HepG2 (cell line): Measurements from ENCODE around the gene LAMA5. TPM values are rescaled to one million over a fixed set of nuclear protein-coding genes. Genes with fewer than 3 reads are reported as not detected.

ENCODE experiments used
- ATAC-seq: fragments of 200-7000 bp; cut with Tn5 transposase; 3 replicates; pipeline ENCODE4 v1.9.1; 2020; ENCODE audit warnings: mild to moderate bottlenecking, moderate library complexity
- BruUV-seq: library from RNA; stranded (reverse); fragments of 400-500 nt; replicated peaks from 2 replicates; lab custom pipeline; 2021; lab: Mats Ljungman, UMichigan
- CTCF ChIA-PET: fragments of 300-600 bp; formaldehyde crosslinking; extraction: SDS; loops from one replicate; lab custom pipeline; 2021; ENCODE audit warnings: low total read pairs, inconsistent platforms, low intra/inter-chr PET ratio; lab: Yijun Ruan, JAX
- POLR2A ChIA-PET: fragments of 350-600 bp; sonication (Branson Sonifier 250); formaldehyde crosslinking; loops from one replicate; lab custom pipeline; 2020; ENCODE audit warnings: antibody characterized with exemption, inconsistent platforms; lab: Yijun Ruan, JAX
- DNase-seq: peaks from one replicate; pipeline ENCODE4 v3.0.0-alpha.2; 2015; ENCODE audit warnings: low spot score
- FAIRE-seq: peaks from 3 replicates; lab custom pipeline; 2011; peaks lifted over from hg19 to GRCh38; lab: Jason Lieb, UNC
- H2AFZ ChIP-seq: one replicate; pipeline ENCODE4 v1.6.1; 2011; ENCODE audit warnings: low read length, inconsistent platforms
- H3K27ac ChIP-seq: fragments of 300-600 bp; 3 replicates; pipeline ENCODE4 v1.8.0; 2011; ENCODE audit warnings: mixed run types, mild to moderate bottlenecking, mixed read lengths, low read length, inconsistent platforms; ENCODE audit not compliant: insufficient read depth; ENCODE audit errors: extremely low read length
- H3K27me3 ChIP-seq, 2 experiments: fragments of 200-600 bp in 1 of 2; 2 replicates in 1 of 2; 3 replicates in 1 of 2; pipeline versions ENCODE4 v1.6.0 to v1.8.0; 2011; ENCODE audit warnings: low read length in 2 of 2, mild to moderate bottlenecking in 2 of 2, moderate library complexity in 2 of 2, inconsistent platforms in 1 of 2; ENCODE audit not compliant: insufficient read depth in 2 of 2, control insufficient read depth in 1 of 2
- H3K36me3 ChIP-seq, 2 experiments: fragments of 200-600 bp in 1 of 2; replicated peaks in 1 of 2; 2 replicates in 1 of 2; 3 replicates in 1 of 2; pipeline versions ENCODE4 v1.5.1 to v1.8.0; 2011; ENCODE audit warnings: low read length in 2 of 2, inconsistent platforms in 1 of 2; ENCODE audit not compliant: insufficient read depth in 2 of 2, control insufficient read depth in 1 of 2
- H3K4me1 ChIP-seq: 2 replicates; pipeline ENCODE4 v1.5.1; 2012; ENCODE audit warnings: low read length, inconsistent platforms; ENCODE audit not compliant: insufficient read depth
- H3K4me2 ChIP-seq: 2 replicates; pipeline ENCODE4 v1.6.0; 2011; ENCODE audit warnings: low read depth, low read length, inconsistent platforms
- H3K4me3 ChIP-seq, 3 experiments: fragments of 200-600 bp in 1 of 3; sonication (generic), shearing (Covaris generic) in 1 of 3; replicated peaks in 1 of 3; 2 replicates each; pipeline ENCODE4 v1.5.1; 2011 to 2016; ENCODE audit warnings: low read length in 3 of 3, inconsistent platforms in 2 of 3, low read depth in 2 of 3, mild to moderate bottlenecking in 2 of 3, control low read depth in 1 of 3, mixed read lengths in 1 of 3; ENCODE audit not compliant: insufficient read depth in 1 of 3
- H3K79me2 ChIP-seq: one replicate; pipeline ENCODE4 v1.6.1; 2011; ENCODE audit warnings: low read length, inconsistent platforms; ENCODE audit not compliant: insufficient read depth
- H3K9ac ChIP-seq: 2 replicates; pipeline ENCODE4 v1.6.0; 2011; ENCODE audit warnings: mild to moderate bottlenecking, low read depth, low read length, inconsistent platforms; ENCODE audit not compliant: insufficient read depth
- H3K9me3 ChIP-seq: 2 replicates; pipeline ENCODE4 v1.5.1; 2012; ENCODE audit warnings: mild to moderate bottlenecking, low read length
- H4K20me1 ChIP-seq: 2 replicates; pipeline ENCODE4 v1.6.0; 2011; ENCODE audit warnings: inconsistent platforms, mild to moderate bottlenecking, low read length, moderate library complexity; ENCODE audit not compliant: insufficient read depth
- AGO2 ChIP-seq: fragments of 200-400 bp; formaldehyde crosslinking; optimal IDR thresholded peaks from 2 replicates; pipeline ENCODE3; 2017; ENCODE audit warnings: mild to moderate bottlenecking, low read depth, low read length, moderate library complexity
- CENPT ChIP-seq: sonication (generic); formaldehyde crosslinking; IDR thresholded peaks from 2 replicates; pipeline ENCODE4 v1.8.0; 2022; ENCODE audit warnings: low read depth, mild to moderate bottlenecking, moderate library complexity, missing genetic modification reagents
- FOSL2 ChIP-seq: sonication (generic); formaldehyde crosslinking; IDR thresholded peaks from 2 replicates; pipeline ENCODE4 v1.4.0; 2020; ENCODE audit warnings: missing genetic modification reagents
- MTA3 ChIP-seq: sonication (generic); formaldehyde crosslinking; IDR thresholded peaks from 2 replicates; pipeline ENCODE4 v1.4.0; 2020; ENCODE audit warnings: missing genetic modification reagents
- NFYB ChIP-seq: sonication (generic); formaldehyde crosslinking; IDR thresholded peaks from 2 replicates; pipeline ENCODE4 v1.4.0; 2020; ENCODE audit warnings: missing genetic modification reagents
- NR2C2 ChIP-seq: sonication (generic); formaldehyde crosslinking; IDR thresholded peaks from 2 replicates; pipeline ENCODE4 v1.4.0; 2020; ENCODE audit warnings: missing genetic modification reagents, mild to moderate bottlenecking, moderate library complexity, borderline replicate concordance
- RFX1 ChIP-seq: fragments of 450-650 bp; IDR thresholded peaks from 2 replicates; pipeline ENCODE4 v1.6.1; 2017
- TBX3 ChIP-seq: fragments of 450-650 bp; IDR thresholded peaks from 2 replicates; pipeline ENCODE4 v1.6.1; 2017; ENCODE audit warnings: antibody characterized with exemption, mild to moderate bottlenecking, inconsistent platforms, borderline replicate concordance
- TEAD3 ChIP-seq: optimal IDR thresholded peaks from 2 replicates; pipeline ENCODE3; 2016; ENCODE audit warnings: borderline replicate concordance
- ZNF234 ChIP-seq: sonication (generic); formaldehyde crosslinking; conservative IDR thresholded peaks from 2 replicates; pipeline ENCODE4 v1.5.1; 2020; ENCODE audit warnings: mild to moderate bottlenecking, missing genetic modification reagents
- ZNF570 ChIP-seq: sonication (generic); formaldehyde crosslinking; IDR thresholded peaks from 2 replicates; pipeline ENCODE4 v1.4.0; 2020; ENCODE audit warnings: mild to moderate bottlenecking, missing genetic modification reagents, borderline replicate concordance
- ZNF883 ChIP-seq: sonication (generic); formaldehyde crosslinking; IDR thresholded peaks from 2 replicates; pipeline ENCODE4 v1.5.1; 2020; ENCODE audit warnings: mild to moderate bottlenecking, missing genetic modification reagents; ENCODE audit errors: not compliant biosample characterization
- whole genome bisulfite sequencing: methylation state at CpG from one replicate; pipeline ENCODE4 v1.1.6; 2017; ENCODE audit warnings: low lambda C conversion rate; 5-methylcytosine and 5-hydroxymethylcytosine counted together
- in situ Hi-C: cut with HindIII; loops from 2 replicates; pipeline ENCODE4 v1.10.0; 2017; ENCODE audit warnings: low pct_unique_long_range_greater_than_20kb; ENCODE audit not compliant: extremely low pct_ligation_motif_present
- intact Hi-C: fragments of 100-400 bp; cut with micrococcal nuclease; formaldehyde crosslinking; loops from one replicate; pipeline ENCODE4 v1.10.0; 2022; ENCODE audit not compliant: unreplicated experiment
- polyA plus RNA-seq, 8 experiments: library from polyadenylated mRNA; depleted of rRNA in 3 of 8; stranded (reverse) in 7 of 8; unstranded in 1 of 8; fragments of >200 nt; fragmentation: Illumina TruSeq in 4 of 8; extraction: Trizol in 4 of 8; gene quantifications; 2 replicates each; pipeline versions ENCODE4 v1.2.1 to v1.2.3, GENCODE V29; 2011 to 2016; ENCODE audit warnings: low read depth in 4 of 8, missing spikeins in 1 of 8, mixed read lengths in 1 of 8; ENCODE audit not compliant: insufficient read depth in 1 of 8
- total RNA-seq, 5 experiments: library from RNA; depleted of rRNA; stranded (reverse); fragments of >200 nt; fragmentation: Illumina TruSeq; extraction: Trizol; gene quantifications; 2 replicates each; pipeline ENCODE4 v1.2.3, GENCODE V29; 2016; ENCODE audit warnings: low read depth in 1 of 5
- TF ChIP-seq, protein P1 (sequence below): sonication (generic); formaldehyde crosslinking; IDR thresholded peaks from 2 replicates; pipeline ENCODE4 v1.4.0; 2020; ENCODE audit warnings: missing genetic modification reagents
- TF ChIP-seq, protein P2 (sequence below): sonication (generic); formaldehyde crosslinking; IDR thresholded peaks from 2 replicates; pipeline ENCODE4 v1.4.0; 2020; ENCODE audit warnings: missing genetic modification reagents
- TF ChIP-seq, protein P3 (sequence below): sonication (generic); formaldehyde crosslinking; conservative IDR thresholded peaks from 2 replicates; pipeline ENCODE4 v1.8.1; 2023; ENCODE audit warnings: missing genetic modification reagents
- TF ChIP-seq, protein P4 (sequence below): sonication (generic); formaldehyde crosslinking; IDR thresholded peaks from 2 replicates; pipeline ENCODE4 v1.8.1; 2023; ENCODE audit warnings: mild to moderate bottlenecking, missing genetic modification reagents

Gene LAMA5
- total and polyA plus RNA-seq, 2 of the 13 experiments (the other 11 are each of a cell fraction or from before 2014, with no cell fraction given), result 21.0 to 44.7 TPM

DNA sequence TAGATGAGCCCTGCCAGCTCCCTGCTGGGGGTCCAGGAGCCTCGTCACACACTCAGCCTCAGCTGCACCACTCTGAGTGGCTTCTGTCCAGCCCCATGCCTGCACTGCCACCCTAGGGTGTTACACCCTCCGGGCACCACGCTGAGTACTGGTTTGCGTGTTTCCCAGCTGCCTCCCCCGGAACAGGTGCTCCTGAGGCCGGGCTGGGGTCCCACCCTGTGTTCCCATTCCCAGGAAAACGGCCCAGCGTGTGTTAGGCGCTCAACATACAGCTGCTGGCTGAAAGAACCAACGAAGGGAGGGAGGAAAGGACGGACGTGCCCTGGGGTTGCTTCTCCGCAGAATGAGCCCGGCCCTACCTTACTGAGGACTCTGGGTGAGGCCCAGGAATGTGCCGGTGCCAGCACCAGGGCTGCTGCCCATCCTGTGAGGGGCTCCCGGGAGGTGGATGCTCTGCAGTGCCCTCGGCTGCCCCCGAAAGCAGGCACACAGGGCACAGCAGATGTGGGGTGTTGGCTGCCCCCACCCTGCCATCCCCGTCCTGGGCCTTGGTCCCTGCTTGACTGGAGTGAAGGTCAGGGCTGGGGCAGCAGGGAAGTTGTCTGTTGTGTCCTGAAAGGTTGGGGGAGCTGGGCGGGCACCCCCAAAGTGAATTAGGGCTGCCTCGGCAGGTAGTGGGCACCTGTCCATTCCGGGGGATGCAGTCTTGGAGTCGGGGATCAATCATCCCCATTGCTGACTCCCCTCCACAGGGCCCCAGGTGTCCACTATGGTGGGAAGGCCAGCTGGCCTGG lies 16.3 kb downstream of the LAMA5 start:
- Histone ChIP-seq H4K20me1 (peaks cover 17% of the 10 kb centered on the region; the same call in 1 of the 2 replicates), H3K27me3 (no peaks in the 10 kb centered on the region), H3K4me2 (no peak overlapping the region), H3K27ac (peak overlapping the region; percentile 6), H3K79me2 (peaks cover 18% of the 10 kb centered on the region), H3K4me3 (no peak overlapping the region), H3K9me3 (no peaks in the 10 kb centered on the region), H3K4me1 (peaks cover 43% of the 10 kb centered on the region), H3K36me3 (peaks cover 37 to 53% of the 10 kb centered on the region in 2 experiments), H2AFZ (no peak overlapping the region), H3K9ac (no peak overlapping the region)
- POLR2A ChIA-PET, result interaction anchor here (0.9 to 5.8 kb wide), 3 partner anchors 14 to 25 kb away, joined by 7 to 62 read pairs (median 10); partner anchors contain the start of gene LAMA5
- WGBS, result 96% methylated on average over 23 of the region's 23 CpGs
- ATAC-seq (no peak), DNase-seq (no peak), FAIRE-seq (no peak)
- intact Hi-C loops (no loop called here), in situ Hi-C loops (no loop called here)
- CTCF ChIA-PET, result no interaction called here
- no TSS peak for BruUV-seq
- TF ChIP-seq, protein P1, sequence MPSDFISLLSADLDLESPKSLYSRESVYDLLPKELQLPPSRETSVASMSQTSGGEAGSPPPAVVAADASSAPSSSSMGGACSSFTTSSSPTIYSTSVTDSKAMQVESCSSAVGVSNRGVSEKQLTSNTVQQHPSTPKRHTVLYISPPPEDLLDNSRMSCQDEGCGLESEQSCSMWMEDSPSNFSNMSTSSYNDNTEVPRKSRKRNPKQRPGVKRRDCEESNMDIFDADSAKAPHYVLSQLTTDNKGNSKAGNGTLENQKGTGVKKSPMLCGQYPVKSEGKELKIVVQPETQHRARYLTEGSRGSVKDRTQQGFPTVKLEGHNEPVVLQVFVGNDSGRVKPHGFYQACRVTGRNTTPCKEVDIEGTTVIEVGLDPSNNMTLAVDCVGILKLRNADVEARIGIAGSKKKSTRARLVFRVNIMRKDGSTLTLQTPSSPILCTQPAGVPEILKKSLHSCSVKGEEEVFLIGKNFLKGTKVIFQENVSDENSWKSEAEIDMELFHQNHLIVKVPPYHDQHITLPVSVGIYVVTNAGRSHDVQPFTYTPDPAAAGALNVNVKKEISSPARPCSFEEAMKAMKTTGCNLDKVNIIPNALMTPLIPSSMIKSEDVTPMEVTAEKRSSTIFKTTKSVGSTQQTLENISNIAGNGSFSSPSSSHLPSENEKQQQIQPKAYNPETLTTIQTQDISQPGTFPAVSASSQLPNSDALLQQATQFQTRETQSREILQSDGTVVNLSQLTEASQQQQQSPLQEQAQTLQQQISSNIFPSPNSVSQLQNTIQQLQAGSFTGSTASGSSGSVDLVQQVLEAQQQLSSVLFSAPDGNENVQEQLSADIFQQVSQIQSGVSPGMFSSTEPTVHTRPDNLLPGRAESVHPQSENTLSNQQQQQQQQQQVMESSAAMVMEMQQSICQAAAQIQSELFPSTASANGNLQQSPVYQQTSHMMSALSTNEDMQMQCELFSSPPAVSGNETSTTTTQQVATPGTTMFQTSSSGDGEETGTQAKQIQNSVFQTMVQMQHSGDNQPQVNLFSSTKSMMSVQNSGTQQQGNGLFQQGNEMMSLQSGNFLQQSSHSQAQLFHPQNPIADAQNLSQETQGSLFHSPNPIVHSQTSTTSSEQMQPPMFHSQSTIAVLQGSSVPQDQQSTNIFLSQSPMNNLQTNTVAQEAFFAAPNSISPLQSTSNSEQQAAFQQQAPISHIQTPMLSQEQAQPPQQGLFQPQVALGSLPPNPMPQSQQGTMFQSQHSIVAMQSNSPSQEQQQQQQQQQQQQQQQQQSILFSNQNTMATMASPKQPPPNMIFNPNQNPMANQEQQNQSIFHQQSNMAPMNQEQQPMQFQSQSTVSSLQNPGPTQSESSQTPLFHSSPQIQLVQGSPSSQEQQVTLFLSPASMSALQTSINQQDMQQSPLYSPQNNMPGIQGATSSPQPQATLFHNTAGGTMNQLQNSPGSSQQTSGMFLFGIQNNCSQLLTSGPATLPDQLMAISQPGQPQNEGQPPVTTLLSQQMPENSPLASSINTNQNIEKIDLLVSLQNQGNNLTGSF (CRISPR knock-in tag), result no peak
- no peak for TF ChIP-seq TBX3
- TF ChIP-seq, protein P2, sequence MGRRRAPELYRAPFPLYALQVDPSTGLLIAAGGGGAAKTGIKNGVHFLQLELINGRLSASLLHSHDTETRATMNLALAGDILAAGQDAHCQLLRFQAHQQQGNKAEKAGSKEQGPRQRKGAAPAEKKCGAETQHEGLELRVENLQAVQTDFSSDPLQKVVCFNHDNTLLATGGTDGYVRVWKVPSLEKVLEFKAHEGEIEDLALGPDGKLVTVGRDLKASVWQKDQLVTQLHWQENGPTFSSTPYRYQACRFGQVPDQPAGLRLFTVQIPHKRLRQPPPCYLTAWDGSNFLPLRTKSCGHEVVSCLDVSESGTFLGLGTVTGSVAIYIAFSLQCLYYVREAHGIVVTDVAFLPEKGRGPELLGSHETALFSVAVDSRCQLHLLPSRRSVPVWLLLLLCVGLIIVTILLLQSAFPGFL (CRISPR knock-in tag), result no peak
- TF ChIP-seq AGO2, result peak; percentile 2
- TF ChIP-seq NR2C2 (CRISPR knock-in tag), result no peak
- TF ChIP-seq CENPT (CRISPR knock-in tag), result 0 out of 2 replicates have a peak, but pooled peaks have one; percentile 42
- peak; percentile 24 for TF ChIP-seq ZNF883
- TF ChIP-seq MTA3 (CRISPR knock-in tag), result no peak
- TF ChIP-seq TEAD3 (CRISPR knock-in tag), result no peak
- TF ChIP-seq FOSL2 (CRISPR knock-in tag), result no peak
- TF ChIP-seq, protein P3, sequence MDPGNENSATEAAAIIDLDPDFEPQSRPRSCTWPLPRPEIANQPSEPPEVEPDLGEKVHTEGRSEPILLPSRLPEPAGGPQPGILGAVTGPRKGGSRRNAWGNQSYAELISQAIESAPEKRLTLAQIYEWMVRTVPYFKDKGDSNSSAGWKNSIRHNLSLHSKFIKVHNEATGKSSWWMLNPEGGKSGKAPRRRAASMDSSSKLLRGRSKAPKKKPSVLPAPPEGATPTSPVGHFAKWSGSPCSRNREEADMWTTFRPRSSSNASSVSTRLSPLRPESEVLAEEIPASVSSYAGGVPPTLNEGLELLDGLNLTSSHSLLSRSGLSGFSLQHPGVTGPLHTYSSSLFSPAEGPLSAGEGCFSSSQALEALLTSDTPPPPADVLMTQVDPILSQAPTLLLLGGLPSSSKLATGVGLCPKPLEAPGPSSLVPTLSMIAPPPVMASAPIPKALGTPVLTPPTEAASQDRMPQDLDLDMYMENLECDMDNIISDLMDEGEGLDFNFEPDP (CRISPR knock-in tag), result no peak
- TF ChIP-seq, protein P4, sequence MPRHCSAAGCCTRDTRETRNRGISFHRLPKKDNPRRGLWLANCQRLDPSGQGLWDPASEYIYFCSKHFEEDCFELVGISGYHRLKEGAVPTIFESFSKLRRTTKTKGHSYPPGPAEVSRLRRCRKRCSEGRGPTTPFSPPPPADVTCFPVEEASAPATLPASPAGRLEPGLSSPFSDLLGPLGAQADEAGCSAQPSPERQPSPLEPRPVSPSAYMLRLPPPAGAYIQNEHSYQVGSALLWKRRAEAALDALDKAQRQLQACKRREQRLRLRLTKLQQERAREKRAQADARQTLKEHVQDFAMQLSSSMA (CRISPR knock-in tag), result no peak
- TF ChIP-seq NFYB (CRISPR knock-in tag), result no peak
- no peak for TF ChIP-seq ZNF570 (CRISPR knock-in tag)
- no peak for TF ChIP-seq RFX1
- no peak for TF ChIP-seq ZNF234 (CRISPR knock-in tag)
